GM23338 (cell line): ENCODE data around the gene USF2. TPM values are rescaled to one million over a fixed set of nuclear protein-coding genes. Genes with fewer than 3 reads are reported as not detected.

ENCODE experiments used
- ATAC-seq: fragments of 200-7000 bp; cut with Tn5 transposase; 3 replicates; pipeline ENCODE4 v1.9.1; 2020
- DNase-seq: peaks from one replicate; pipeline ENCODE4 v3.0.0-alpha.2; 2015; ENCODE audit warnings: low spot score
- H2AFZ ChIP-seq: fragments of 200-600 bp; sonication (generic); 2 replicates; pipeline ENCODE4 v1.8.0; 2016; ENCODE audit warnings: antibody characterized with exemption, mild to moderate bottlenecking, moderate library complexity
- H3F3A ChIP-seq: fragments of 200-600 bp; sonication (generic); replicated peaks from 2 replicates; pipeline ENCODE4 v1.8.0; 2017; ENCODE audit warnings: antibody characterized with exemption, mixed run types, low read depth
- H3K27ac ChIP-seq: fragments of 200-600 bp; sonication (generic); 2 replicates; pipeline ENCODE4 v1.6.1; 2016; ENCODE audit warnings: low read depth
- H3K27me3 ChIP-seq: fragments of 200-600 bp; sonication (generic); 2 replicates; pipeline ENCODE4 v1.8.0; 2016; ENCODE audit warnings: mild to moderate bottlenecking, mixed run types, moderate library complexity; ENCODE audit not compliant: insufficient read depth
- H3K36me3 ChIP-seq: fragments of 200-600 bp; sonication (generic); 2 replicates; pipeline ENCODE4 v1.8.0; 2016; ENCODE audit warnings: mild to moderate bottlenecking; ENCODE audit not compliant: insufficient read depth
- H3K4me1 ChIP-seq: fragments of 200-600 bp; sonication (generic); 2 replicates; pipeline ENCODE4 v1.8.0; 2016; ENCODE audit warnings: mild to moderate bottlenecking, moderate library complexity; ENCODE audit not compliant: insufficient read depth
- H3K4me2 ChIP-seq: fragments of 200-600 bp; sonication (generic); 2 replicates; pipeline ENCODE4 v1.7.1; 2017; ENCODE audit warnings: mixed run types
- H3K4me3 ChIP-seq: fragments of 200-600 bp; sonication (generic); 2 replicates; pipeline ENCODE4 v1.6.1; 2016; ENCODE audit warnings: mixed run types
- H3K79me2 ChIP-seq: fragments of 200-600 bp; sonication (generic); replicated peaks from 2 replicates; pipeline ENCODE4 v1.8.0; 2017; ENCODE audit warnings: mild to moderate bottlenecking; ENCODE audit not compliant: insufficient read depth
- H3K9me2 ChIP-seq: fragments of 200-600 bp; sonication (generic); 2 replicates; pipeline ENCODE4 v1.8.0; 2017; ENCODE audit not compliant: insufficient read depth
- H4K20me1 ChIP-seq: fragments of 200-600 bp; sonication (generic); replicated peaks from 2 replicates; pipeline ENCODE4 v1.8.0; 2017; ENCODE audit warnings: mild to moderate bottlenecking; ENCODE audit not compliant: insufficient read depth
- H3K27ac Mint-ChIP-seq: 2 replicates; pipeline ENCODE4 v1.8.0; 2020; ENCODE audit warnings: inconsistent platforms, mild to moderate bottlenecking, moderate library complexity, mixed read lengths
- H3K27me3 Mint-ChIP-seq: 3 replicates; pipeline ENCODE4 v1.8.0; 2022; ENCODE audit warnings: low read depth, mild to moderate bottlenecking, moderate library complexity, mixed read lengths, inconsistent platforms; ENCODE audit not compliant: insufficient read depth, poor library complexity
- H3K36me3 Mint-ChIP-seq: 3 replicates; pipeline ENCODE4 v1.8.0; 2021; ENCODE audit warnings: low read depth, mild to moderate bottlenecking, inconsistent platforms, moderate library complexity, mixed read lengths
- H3K4me1 Mint-ChIP-seq: 3 replicates; pipeline ENCODE4 v1.8.0; 2020; ENCODE audit warnings: mild to moderate bottlenecking, inconsistent platforms, mixed read lengths
- H3K4me3 Mint-ChIP-seq: 3 replicates; pipeline ENCODE4 v1.8.0; 2021; ENCODE audit warnings: moderate library complexity, mild to moderate bottlenecking, inconsistent platforms, mixed read lengths
- H3K9me3 Mint-ChIP-seq: 3 replicates; pipeline ENCODE4 v1.8.0; 2020; ENCODE audit warnings: moderate library complexity, mild to moderate bottlenecking, inconsistent platforms, mixed read lengths
- CREB1 ChIP-seq: fragments of 250-450 bp; sonication (Bioruptor Pico); IDR thresholded peaks from 2 replicates; pipeline ENCODE4 v1.5.0; 2020; ENCODE audit warnings: low read depth, mild to moderate bottlenecking, moderate library complexity
- EZH2 ChIP-seq: fragments of 200-600 bp; sonication (generic); IDR thresholded peaks from one replicate; pipeline ENCODE4 v1.8.0; 2017; ENCODE audit warnings: antibody characterized with exemption, mild to moderate bottlenecking, low read depth; ENCODE audit not compliant: unreplicated experiment
- EZH2phosphoT487 ChIP-seq: fragments of 200-600 bp; sonication (generic); IDR thresholded peaks from one replicate; pipeline ENCODE4 v1.8.1; 2018; ENCODE audit warnings: antibody characterized with exemption; ENCODE audit not compliant: unreplicated experiment
- JUNB ChIP-seq: IDR thresholded peaks from one replicate; pipeline ENCODE4 v1.6.1; 2016; ENCODE audit warnings: antibody characterized with exemption; ENCODE audit not compliant: unreplicated experiment
- NANOG ChIP-seq: IDR thresholded peaks from 2 replicates; pipeline ENCODE4 v1.6.1; 2016; ENCODE audit warnings: antibody characterized with exemption, borderline replicate concordance
- POLR2AphosphoS5 ChIP-seq: IDR thresholded peaks from 2 replicates; pipeline ENCODE4 v1.6.1; 2016; ENCODE audit warnings: antibody characterized with exemption, low read depth
- STAT1 ChIP-seq: IDR thresholded peaks from one replicate; pipeline ENCODE4 v1.6.1; 2016; ENCODE audit warnings: antibody characterized with exemption; ENCODE audit not compliant: unreplicated experiment
- ZNF114 ChIP-seq: fragments of 250-450 bp; sonication (Bioruptor Pico); IDR thresholded peaks from 2 replicates; pipeline ENCODE4 v1.5.0; 2020; ENCODE audit warnings: mild to moderate bottlenecking, moderate library complexity
- ZNF331 ChIP-seq: fragments of 250-450 bp; sonication (Bioruptor Pico); IDR thresholded peaks from 2 replicates; pipeline ENCODE4 v1.5.0; 2020; ENCODE audit warnings: low read depth, mild to moderate bottlenecking, moderate library complexity
- polyA plus RNA-seq: library from polyadenylated mRNA; unstranded; fragments of >200 nt; fragmentation: Nextera tagmentation; extraction: Ambion mirVana; gene quantifications from 2 replicates; pipeline ENCODE4 v1.2.1, GENCODE V29; 2016
- total RNA-seq: library from RNA; depleted of rRNA; stranded (reverse); fragments of >200 nt; shearing (Covaris generic); gene quantifications from 2 replicates; pipeline ENCODE4 v1.2.3, GENCODE V29; 2014
- TF ChIP-seq, protein P1 (sequence below), 2 experiments: fragments of 200-600 bp in 1 of 2; sonication (generic) in 1 of 2; conservative IDR thresholded peaks; 2 replicates each; pipeline versions ENCODE4 v1.5.1 to v1.6.1; 2016 to 2017; ENCODE audit warnings: antibody characterized with exemption in 2 of 2, low read depth in 2 of 2, mild to moderate bottlenecking in 2 of 2, moderate library complexity in 1 of 2
- TF ChIP-seq, protein P2 (sequence below): IDR thresholded peaks from one replicate; pipeline ENCODE4 v1.6.1; 2018; ENCODE audit warnings: antibody characterized with exemption; ENCODE audit not compliant: unreplicated experiment
- TF ChIP-seq, protein P3 (sequence below): IDR thresholded peaks from 2 replicates; pipeline ENCODE4 v1.6.1; 2016; ENCODE audit warnings: antibody characterized with exemption
- TF ChIP-seq, protein P4 (sequence below): fragments of 250-450 bp; sonication (Bioruptor Pico); IDR thresholded peaks from 2 replicates; pipeline ENCODE4 v1.5.0; 2020; ENCODE audit warnings: mild to moderate bottlenecking, moderate library complexity

USF2 gene
- total and polyA plus RNA-seq, 2 experiments from 2014 or later, result 28.9 to 60.5 TPM

DNA sequence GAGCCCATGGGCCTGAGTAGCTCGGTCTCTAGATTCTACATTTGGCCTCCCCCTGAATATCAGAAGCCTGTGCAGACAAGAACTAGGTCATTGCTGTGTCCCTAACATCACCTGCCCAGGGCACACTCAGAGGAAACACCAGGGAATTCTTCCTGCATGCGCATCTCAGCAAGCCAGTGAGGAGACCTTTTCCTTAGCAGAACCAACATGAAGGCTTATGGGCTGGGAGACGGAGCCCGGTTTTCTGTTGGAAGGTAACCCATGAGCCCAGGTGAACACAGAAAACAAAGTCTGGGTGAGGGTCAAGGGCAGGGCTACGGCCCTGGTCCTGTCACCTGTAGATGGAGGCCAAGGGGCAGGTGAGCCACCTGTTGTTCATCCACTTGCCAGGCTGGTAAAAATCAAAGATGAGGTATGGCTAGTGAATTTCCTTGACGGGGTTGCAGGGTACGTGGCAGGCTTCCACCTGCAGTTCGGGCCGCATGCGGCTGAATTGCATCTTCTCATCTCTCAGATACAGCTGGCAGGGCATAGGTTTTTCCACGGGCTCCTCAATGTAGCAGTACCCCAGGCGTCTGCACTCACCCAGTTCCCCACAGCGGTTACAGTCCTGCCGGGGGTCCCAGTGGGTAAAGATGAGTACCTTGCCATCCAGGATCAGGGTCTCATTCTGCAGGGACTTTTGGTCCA, 36.7 kb upstream of the USF2 start:
- H3F3A ChIP-seq, result no peaks in the 10 kb centered on the region
- no peaks in the 10 kb centered on the region for H3K79me2 ChIP-seq
- no peak overlapping the region for H3K27ac ChIP-seq
- H3K27ac Mint-ChIP-seq, result no peak overlapping the region
- H4K20me1 ChIP-seq, result no peaks in the 10 kb centered on the region
- no peaks in the 10 kb centered on the region for H3K9me2 ChIP-seq
- H3K4me3 Mint-ChIP-seq, result no peak overlapping the region
- no peak for DNase-seq
- H3K27me3 Mint-ChIP-seq, result peaks cover 2% of the 10 kb centered on the region
- no peak overlapping the region for H3K4me2 ChIP-seq
- H3K4me1 Mint-ChIP-seq, result peaks cover 3% of the 10 kb centered on the region; the same call in 2 of the 3 replicates
- H3K36me3 Mint-ChIP-seq, result no peaks in the 10 kb centered on the region; the same call in 2 of the 3 replicates
- H2AFZ ChIP-seq, result no peak overlapping the region
- no peak for ATAC-seq
- H3K4me1 ChIP-seq, result no peaks in the 10 kb centered on the region
- no peak overlapping the region for H3K4me3 ChIP-seq
- TF ChIP-seq EZH2 (no peak), NANOG (no peak), CREB1 (CRISPR knock-in tag) (no peak), STAT1 (no peak), EZH2phosphoT487 (no peak), ZNF331 (CRISPR knock-in tag) (no peak), ZNF114 (CRISPR knock-in tag) (no peak), JUNB (no peak), POLR2AphosphoS5 (no peak)
- TF ChIP-seq, protein P1, sequence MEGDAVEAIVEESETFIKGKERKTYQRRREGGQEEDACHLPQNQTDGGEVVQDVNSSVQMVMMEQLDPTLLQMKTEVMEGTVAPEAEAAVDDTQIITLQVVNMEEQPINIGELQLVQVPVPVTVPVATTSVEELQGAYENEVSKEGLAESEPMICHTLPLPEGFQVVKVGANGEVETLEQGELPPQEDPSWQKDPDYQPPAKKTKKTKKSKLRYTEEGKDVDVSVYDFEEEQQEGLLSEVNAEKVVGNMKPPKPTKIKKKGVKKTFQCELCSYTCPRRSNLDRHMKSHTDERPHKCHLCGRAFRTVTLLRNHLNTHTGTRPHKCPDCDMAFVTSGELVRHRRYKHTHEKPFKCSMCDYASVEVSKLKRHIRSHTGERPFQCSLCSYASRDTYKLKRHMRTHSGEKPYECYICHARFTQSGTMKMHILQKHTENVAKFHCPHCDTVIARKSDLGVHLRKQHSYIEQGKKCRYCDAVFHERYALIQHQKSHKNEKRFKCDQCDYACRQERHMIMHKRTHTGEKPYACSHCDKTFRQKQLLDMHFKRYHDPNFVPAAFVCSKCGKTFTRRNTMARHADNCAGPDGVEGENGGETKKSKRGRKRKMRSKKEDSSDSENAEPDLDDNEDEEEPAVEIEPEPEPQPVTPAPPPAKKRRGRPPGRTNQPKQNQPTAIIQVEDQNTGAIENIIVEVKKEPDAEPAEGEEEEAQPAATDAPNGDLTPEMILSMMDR (conservative IDR thresholded peaks at IDR 0.05; ENCODE audit: low read depth in 2 of 2), result no peak
- TF ChIP-seq, protein P2, sequence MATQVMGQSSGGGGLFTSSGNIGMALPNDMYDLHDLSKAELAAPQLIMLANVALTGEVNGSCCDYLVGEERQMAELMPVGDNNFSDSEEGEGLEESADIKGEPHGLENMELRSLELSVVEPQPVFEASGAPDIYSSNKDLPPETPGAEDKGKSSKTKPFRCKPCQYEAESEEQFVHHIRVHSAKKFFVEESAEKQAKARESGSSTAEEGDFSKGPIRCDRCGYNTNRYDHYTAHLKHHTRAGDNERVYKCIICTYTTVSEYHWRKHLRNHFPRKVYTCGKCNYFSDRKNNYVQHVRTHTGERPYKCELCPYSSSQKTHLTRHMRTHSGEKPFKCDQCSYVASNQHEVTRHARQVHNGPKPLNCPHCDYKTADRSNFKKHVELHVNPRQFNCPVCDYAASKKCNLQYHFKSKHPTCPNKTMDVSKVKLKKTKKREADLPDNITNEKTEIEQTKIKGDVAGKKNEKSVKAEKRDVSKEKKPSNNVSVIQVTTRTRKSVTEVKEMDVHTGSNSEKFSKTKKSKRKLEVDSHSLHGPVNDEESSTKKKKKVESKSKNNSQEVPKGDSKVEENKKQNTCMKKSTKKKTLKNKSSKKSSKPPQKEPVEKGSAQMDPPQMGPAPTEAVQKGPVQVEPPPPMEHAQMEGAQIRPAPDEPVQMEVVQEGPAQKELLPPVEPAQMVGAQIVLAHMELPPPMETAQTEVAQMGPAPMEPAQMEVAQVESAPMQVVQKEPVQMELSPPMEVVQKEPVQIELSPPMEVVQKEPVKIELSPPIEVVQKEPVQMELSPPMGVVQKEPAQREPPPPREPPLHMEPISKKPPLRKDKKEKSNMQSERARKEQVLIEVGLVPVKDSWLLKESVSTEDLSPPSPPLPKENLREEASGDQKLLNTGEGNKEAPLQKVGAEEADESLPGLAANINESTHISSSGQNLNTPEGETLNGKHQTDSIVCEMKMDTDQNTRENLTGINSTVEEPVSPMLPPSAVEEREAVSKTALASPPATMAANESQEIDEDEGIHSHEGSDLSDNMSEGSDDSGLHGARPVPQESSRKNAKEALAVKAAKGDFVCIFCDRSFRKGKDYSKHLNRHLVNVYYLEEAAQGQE, result no peak
- TF ChIP-seq, protein P3, sequence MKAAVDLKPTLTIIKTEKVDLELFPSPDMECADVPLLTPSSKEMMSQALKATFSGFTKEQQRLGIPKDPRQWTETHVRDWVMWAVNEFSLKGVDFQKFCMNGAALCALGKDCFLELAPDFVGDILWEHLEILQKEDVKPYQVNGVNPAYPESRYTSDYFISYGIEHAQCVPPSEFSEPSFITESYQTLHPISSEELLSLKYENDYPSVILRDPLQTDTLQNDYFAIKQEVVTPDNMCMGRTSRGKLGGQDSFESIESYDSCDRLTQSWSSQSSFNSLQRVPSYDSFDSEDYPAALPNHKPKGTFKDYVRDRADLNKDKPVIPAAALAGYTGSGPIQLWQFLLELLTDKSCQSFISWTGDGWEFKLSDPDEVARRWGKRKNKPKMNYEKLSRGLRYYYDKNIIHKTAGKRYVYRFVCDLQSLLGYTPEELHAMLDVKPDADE, result no peak
- TF ChIP-seq, protein P4, sequence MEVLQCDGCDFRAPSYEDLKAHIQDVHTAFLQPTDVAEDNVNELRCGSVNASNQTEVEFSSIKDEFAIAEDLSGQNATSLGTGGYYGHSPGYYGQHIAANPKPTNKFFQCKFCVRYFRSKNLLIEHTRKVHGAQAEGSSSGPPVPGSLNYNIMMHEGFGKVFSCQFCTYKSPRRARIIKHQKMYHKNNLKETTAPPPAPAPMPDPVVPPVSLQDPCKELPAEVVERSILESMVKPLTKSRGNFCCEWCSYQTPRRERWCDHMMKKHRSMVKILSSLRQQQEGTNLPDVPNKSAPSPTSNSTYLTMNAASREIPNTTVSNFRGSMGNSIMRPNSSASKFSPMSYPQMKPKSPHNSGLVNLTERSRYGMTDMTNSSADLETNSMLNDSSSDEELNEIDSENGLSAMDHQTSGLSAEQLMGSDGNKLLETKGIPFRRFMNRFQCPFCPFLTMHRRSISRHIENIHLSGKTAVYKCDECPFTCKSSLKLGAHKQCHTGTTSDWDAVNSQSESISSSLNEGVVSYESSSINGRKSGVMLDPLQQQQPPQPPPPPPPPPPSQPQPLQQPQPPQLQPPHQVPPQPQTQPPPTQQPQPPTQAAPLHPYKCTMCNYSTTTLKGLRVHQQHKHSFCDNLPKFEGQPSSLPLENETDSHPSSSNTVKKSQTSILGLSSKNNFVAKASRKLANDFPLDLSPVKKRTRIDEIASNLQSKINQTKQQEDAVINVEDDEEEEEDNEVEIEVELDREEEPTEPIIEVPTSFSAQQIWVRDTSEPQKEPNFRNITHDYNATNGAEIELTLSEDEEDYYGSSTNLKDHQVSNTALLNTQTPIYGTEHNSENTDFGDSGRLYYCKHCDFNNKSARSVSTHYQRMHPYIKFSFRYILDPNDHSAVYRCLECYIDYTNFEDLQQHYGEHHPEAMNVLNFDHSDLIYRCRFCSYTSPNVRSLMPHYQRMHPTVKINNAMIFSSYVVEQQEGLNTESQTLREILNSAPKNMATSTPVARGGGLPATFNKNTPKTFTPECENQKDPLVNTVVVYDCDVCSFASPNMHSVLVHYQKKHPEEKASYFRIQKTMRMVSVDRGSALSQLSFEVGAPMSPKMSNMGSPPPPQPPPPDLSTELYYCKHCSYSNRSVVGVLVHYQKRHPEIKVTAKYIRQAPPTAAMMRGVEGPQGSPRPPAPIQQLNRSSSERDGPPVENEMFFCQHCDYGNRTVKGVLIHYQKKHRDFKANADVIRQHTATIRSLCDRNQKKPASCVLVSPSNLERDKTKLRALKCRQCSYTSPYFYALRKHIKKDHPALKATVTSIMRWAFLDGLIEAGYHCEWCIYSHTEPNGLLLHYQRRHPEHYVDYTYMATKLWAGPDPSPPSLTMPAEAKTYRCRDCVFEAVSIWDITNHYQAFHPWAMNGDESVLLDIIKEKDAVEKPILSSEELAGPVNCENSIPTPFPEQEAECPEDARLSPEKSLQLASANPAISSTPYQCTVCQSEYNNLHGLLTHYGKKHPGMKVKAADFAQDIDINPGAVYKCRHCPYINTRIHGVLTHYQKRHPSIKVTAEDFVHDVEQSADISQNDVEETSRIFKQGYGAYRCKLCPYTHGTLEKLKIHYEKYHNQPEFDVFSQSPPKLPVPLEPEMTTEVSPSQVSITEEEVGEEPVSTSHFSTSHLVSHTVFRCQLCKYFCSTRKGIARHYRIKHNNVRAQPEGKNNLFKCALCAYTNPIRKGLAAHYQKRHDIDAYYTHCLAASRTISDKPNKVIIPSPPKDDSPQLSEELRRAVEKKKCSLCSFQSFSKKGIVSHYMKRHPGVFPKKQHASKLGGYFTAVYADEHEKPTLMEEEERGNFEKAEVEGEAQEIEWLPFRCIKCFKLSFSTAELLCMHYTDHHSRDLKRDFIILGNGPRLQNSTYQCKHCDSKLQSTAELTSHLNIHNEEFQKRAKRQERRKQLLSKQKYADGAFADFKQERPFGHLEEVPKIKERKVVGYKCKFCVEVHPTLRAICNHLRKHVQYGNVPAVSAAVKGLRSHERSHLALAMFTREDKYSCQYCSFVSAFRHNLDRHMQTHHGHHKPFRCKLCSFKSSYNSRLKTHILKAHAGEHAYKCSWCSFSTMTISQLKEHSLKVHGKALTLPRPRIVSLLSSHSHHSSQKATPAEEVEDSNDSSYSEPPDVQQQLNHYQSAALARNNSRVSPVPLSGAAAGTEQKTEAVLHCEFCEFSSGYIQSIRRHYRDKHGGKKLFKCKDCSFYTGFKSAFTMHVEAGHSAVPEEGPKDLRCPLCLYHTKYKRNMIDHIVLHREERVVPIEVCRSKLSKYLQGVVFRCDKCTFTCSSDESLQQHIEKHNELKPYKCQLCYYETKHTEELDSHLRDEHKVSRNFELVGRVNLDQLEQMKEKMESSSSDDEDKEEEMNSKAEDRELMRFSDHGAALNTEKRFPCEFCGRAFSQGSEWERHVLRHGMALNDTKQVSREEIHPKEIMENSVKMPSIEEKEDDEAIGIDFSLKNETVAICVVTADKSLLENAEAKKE (CRISPR knock-in tag), result no peak
- H3K9me3 Mint-ChIP-seq, result peaks cover 8% of the 10 kb centered on the region; the same call in 2 of the 3 replicates
- H3K27me3 ChIP-seq, result no peaks in the 10 kb centered on the region
- H3K36me3 ChIP-seq, result no peaks in the 10 kb centered on the region
